Endodermal cell (in vitro differentiated cells): ENCODE data around the gene RCAN1. TPM values are rescaled to one million over a fixed set of nuclear protein-coding genes. Genes with fewer than 3 reads are reported as not detected.

Experiments used
- DNase-seq: peaks from one replicate; pipeline ENCODE4 v3.0.0-alpha.2; 2017
- H3K27ac ChIP-seq: 2 replicates; pipeline ENCODE4 v1.5.1; 2013; ENCODE audit warnings: mild to moderate bottlenecking, low read depth, low read length, moderate library complexity
- H3K27me3 ChIP-seq: 2 replicates; pipeline ENCODE4 v1.6.1; 2013; ENCODE audit warnings: mild to moderate bottlenecking, low read length, moderate library complexity; ENCODE audit not compliant: insufficient read depth, control insufficient read depth, poor library complexity, severe bottlenecking
- H3K36me3 ChIP-seq: 2 replicates; pipeline ENCODE4 v1.7.0; 2013; ENCODE audit warnings: mild to moderate bottlenecking, low read length, moderate library complexity; ENCODE audit not compliant: control insufficient read depth, insufficient read depth
- H3K4me1 ChIP-seq: one replicate; pipeline ENCODE4 v1.7.0; 2013; ENCODE audit warnings: low read length; ENCODE audit not compliant: control insufficient read depth, insufficient read depth
- H3K4me3 ChIP-seq: 2 replicates; pipeline ENCODE4 v1.5.1; 2013; ENCODE audit warnings: mild to moderate bottlenecking, low read length, moderate library complexity
- H3K9ac ChIP-seq: 2 replicates; pipeline ENCODE4 v1.6.1; 2013; ENCODE audit warnings: mild to moderate bottlenecking, low read length, moderate library complexity; ENCODE audit not compliant: poor library complexity, severe bottlenecking; ENCODE audit errors: extremely low read depth
- H3K9me3 ChIP-seq: 2 replicates; pipeline ENCODE4 v1.6.1; 2013; ENCODE audit warnings: mild to moderate bottlenecking, low read length, moderate library complexity; ENCODE audit not compliant: control insufficient read depth
- H3K27ac Mint-ChIP-seq: 2 replicates; pipeline ENCODE4 v1.8.0; 2020; ENCODE audit warnings: mixed read lengths
- H3K27me3 Mint-ChIP-seq: 2 replicates; pipeline ENCODE4 v1.8.0; 2021; ENCODE audit warnings: mild to moderate bottlenecking, mixed read lengths; ENCODE audit not compliant: insufficient read depth
- H3K36me3 Mint-ChIP-seq: 2 replicates; pipeline ENCODE4 v1.8.0; 2020; ENCODE audit warnings: low read depth, mixed read lengths
- H3K4me1 Mint-ChIP-seq: 2 replicates; pipeline ENCODE4 v1.8.0; 2020; ENCODE audit warnings: mixed read lengths
- H3K4me3 Mint-ChIP-seq: 2 replicates; pipeline ENCODE4 v1.8.0; 2020; ENCODE audit warnings: mild to moderate bottlenecking, moderate library complexity, mixed read lengths
- H3K9me3 Mint-ChIP-seq: 2 replicates; pipeline ENCODE4 v1.8.0; 2020; ENCODE audit warnings: mild to moderate bottlenecking, mixed read lengths
- WGBS, 2 experiments: methylation state at CpG; one replicate each; pipeline versions ENCODE4 v1.1.5 to v1.1.7; 2013; ENCODE audit warnings: missing lambda C conversion rate in 2 of 2, mixed read lengths in 1 of 2; ENCODE audit not compliant: insufficient coverage in 1 of 2, insufficient read length in 1 of 2; 5-methylcytosine and 5-hydroxymethylcytosine counted together
- total RNA-seq, 2 donors: library from RNA; stranded (reverse); fragmentation: NEBNext Ultra II Directional in 1 of 2; extraction: Animal tissue kit (Norgen Biotek cat#: 25700) in 1 of 2; gene quantifications; 2 replicates in 1 of 2; 3 replicates in 1 of 2; pipeline ENCODE4 v1.2.1, GENCODE V29; 2021
- TF ChIP-seq, protein P1 (sequence below): fragments of 200-600 bp; sonication (generic); conservative IDR thresholded peaks from 2 replicates; pipeline ENCODE4 v1.5.0; 2021; ENCODE audit warnings: antibody characterized with exemption, mild to moderate bottlenecking

Gene RCAN1
- total RNA-seq, 2 donors from 2014 or later: 6.1 to 6.7 TPM

DNA sequence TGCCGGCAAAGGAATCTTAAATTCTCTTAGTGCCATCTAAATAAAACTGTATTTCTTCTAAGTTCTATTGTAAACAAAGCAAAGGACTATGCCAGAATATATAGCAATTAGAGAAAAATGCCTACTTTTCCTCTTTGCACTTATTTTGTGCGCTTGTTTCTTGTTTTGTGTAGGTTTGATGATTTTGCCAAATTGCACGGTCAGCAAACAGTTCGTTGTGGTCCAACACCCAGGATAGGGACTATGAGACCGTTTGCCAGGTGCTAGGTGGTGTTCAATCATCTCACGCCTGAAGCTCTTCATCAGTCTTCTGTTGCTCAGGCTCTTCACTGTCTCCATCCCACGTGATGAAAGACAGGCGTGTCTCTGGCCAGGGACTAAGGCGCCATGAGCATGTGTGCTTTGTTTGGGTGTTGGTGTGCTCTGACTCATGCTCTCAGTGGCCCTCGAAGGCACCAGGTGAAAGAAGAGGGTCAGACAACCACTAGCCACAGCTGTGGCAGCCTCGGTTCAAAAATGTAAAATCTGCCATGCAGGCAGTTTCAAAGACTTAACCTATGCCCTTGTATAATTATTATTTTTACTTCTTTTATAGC lies 66.0 kb downstream of the RCAN1 start:
- WGBS, 2 experiments: 96 to 100% methylated on average over 1 to 10 of the region's 11 CpGs
- Mint-ChIP-seq H3K27ac (no peak overlapping the region), H3K36me3 (no peaks in the 10 kb centered on the region), H3K27me3 (no peaks in the 10 kb centered on the region), H3K9me3 (no peaks in the 10 kb centered on the region), H3K4me1 (peaks cover 19% of the 10 kb centered on the region), H3K4me3 (no peak overlapping the region)
- no peaks in the 10 kb centered on the region for H3K27me3 ChIP-seq
- H3K9me3 ChIP-seq: no peaks in the 10 kb centered on the region
- H3K4me3 ChIP-seq: no peak overlapping the region
- H3K4me1 ChIP-seq: peaks cover 9% of the 10 kb centered on the region
- no peak for DNase-seq
- H3K36me3 ChIP-seq: no peaks in the 10 kb centered on the region
- TF ChIP-seq, protein P1, sequence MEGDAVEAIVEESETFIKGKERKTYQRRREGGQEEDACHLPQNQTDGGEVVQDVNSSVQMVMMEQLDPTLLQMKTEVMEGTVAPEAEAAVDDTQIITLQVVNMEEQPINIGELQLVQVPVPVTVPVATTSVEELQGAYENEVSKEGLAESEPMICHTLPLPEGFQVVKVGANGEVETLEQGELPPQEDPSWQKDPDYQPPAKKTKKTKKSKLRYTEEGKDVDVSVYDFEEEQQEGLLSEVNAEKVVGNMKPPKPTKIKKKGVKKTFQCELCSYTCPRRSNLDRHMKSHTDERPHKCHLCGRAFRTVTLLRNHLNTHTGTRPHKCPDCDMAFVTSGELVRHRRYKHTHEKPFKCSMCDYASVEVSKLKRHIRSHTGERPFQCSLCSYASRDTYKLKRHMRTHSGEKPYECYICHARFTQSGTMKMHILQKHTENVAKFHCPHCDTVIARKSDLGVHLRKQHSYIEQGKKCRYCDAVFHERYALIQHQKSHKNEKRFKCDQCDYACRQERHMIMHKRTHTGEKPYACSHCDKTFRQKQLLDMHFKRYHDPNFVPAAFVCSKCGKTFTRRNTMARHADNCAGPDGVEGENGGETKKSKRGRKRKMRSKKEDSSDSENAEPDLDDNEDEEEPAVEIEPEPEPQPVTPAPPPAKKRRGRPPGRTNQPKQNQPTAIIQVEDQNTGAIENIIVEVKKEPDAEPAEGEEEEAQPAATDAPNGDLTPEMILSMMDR: no peak
- H3K9ac ChIP-seq: no peak overlapping the region
- no peak overlapping the region for H3K27ac ChIP-seq

DNA sequence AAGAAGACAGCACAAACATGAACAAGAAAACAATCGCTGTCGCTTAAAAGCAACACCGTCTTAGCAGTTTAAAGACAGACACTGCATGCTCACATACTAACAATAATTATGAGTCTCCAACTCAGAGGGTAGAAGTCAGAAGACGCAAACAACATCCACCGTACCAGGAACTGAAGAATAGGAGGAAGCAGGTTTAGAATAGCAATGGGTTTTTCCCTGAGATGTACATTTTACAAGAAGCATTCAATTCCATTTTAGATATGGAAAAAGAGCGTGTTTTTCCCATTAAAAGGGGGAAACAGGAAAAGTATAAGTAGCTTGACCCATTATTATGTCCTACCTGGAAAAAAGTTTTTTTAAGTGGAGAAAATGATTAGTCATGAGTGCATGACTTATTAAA lies 68.4 kb downstream of the RCAN1 start:
- WGBS, 2 experiments: 95 to 96% methylated on average over 3 to 6 of the region's 6 CpGs
- H3K9ac ChIP-seq: no peak overlapping the region
- H3K9me3 ChIP-seq: no peaks in the 10 kb centered on the region
- Mint-ChIP-seq H3K27ac (no peak overlapping the region), H3K27me3 (no peaks in the 10 kb centered on the region), H3K9me3 (peaks cover 2% of the 10 kb centered on the region), H3K4me1 (peaks cover 9% of the 10 kb centered on the region), H3K36me3 (no peaks in the 10 kb centered on the region), H3K4me3 (no peak overlapping the region)
- no peak for DNase-seq
- TF ChIP-seq, protein P1: no peak
- no peak overlapping the region for H3K27ac ChIP-seq
- peaks cover 6% of the 10 kb centered on the region for H3K4me1 ChIP-seq
- H3K4me3 ChIP-seq: no peak overlapping the region
- H3K27me3 ChIP-seq: no peaks in the 10 kb centered on the region
- no peaks in the 10 kb centered on the region for H3K36me3 ChIP-seq

DNA sequence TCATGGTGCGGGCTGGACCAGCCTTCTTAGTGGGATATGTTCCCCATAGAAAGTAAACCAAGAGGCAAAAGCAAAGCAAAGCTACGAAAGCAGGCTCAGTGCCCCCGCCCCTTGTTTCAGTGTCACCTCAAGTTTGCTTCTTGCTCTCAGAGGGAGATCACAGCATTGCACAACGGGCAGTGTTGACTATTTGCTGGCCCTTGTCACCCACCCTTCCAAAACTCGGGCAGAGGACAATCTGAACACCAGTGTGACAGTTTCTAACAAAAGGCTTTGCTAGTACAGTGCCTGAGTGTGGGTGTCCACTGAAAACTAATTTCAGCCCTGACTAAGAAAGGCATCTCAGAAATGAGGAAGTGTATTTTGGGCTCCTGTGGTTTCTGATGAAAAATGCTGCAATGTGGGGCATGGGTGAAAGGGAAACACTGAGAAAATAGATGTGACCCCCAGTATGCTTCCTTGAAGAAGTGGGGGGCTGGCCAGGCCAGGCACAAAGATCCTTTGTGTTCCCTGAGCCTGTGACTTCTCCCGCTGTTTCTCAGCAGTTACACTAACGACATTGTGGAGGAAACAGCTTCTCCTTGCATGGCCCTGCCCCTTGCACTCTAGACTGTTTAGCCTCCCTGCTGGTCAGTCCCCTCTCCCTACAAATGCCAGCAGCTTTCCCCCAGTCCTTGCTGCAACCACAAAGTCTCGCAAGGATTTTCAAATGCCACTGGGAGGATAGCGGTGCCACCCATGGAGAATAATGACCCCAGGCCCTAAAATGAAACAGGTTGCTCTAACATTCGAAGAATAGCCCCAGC lies 69.6 kb downstream of the RCAN1 start:
- 69% methylated on average over 8 to 10 of the region's 10 CpGs for whole genome bisulfite sequencing, 2 experiments
- peak; percentile 75 for DNase-seq

More for the DNA sequence above, 69.6 kb downstream of the RCAN1 start:
- Histone ChIP-seq H3K4me3 (no peak overlapping the region), H3K36me3 (no peaks in the 10 kb centered on the region), H3K9me3 (no peaks in the 10 kb centered on the region), H3K27me3 (no peaks in the 10 kb centered on the region), H3K4me1 (peaks cover 6% of the 10 kb centered on the region), H3K9ac (no peak overlapping the region), H3K27ac (peak overlapping the region; percentile 87)
- Mint-ChIP-seq H3K9me3 (peaks cover 2% of the 10 kb centered on the region), H3K27ac (peak overlapping the region; percentile 58), H3K27me3 (no peaks in the 10 kb centered on the region), H3K36me3 (no peaks in the 10 kb centered on the region), H3K4me1 (peaks cover 9% of the 10 kb centered on the region), H3K4me3 (no peak overlapping the region)
- TF ChIP-seq, protein P1: no peak
